HG03159 (cell line): Measurements from ENCODE around the gene USF2.
"Not testable (repeated sequence)": the region's sequence is repeated elsewhere in the genome, so short reads cannot be mapped to it uniquely, and the experiment has no call there.

Experiments used
- ATAC-seq: cut with Tn5 transposase; IDR thresholded peaks from one replicate; pipeline ENCODE4 v1.9.1; 2021; ENCODE audit warnings: mild to moderate bottlenecking, moderate library complexity; ENCODE audit not compliant: unreplicated experiment

The USF2 gene

GRCh38 chr19:35284153-35285094 is 15.7 kb downstream of the USF2 start:
- ATAC-seq = no peak

GRCh38 chr19:35285095-35285449 is 16.3 kb downstream of the USF2 start:
- no peak for ATAC-seq

- not testable (repeated sequence) for ATAC-seq
Observed at GRCh38 chr19:35285465-35285864, 16.7 kb downstream of the USF2 start.

GRCh38 chr19:35286101-35286500 is 17.3 kb downstream of the USF2 start:
- ATAC-seq = not testable (repeated sequence)

- ATAC-seq = no peak
Observed at GRCh38 chr19:35287713-35288112, 19.0 kb downstream of the USF2 start.

- no peak for ATAC-seq
Observed at GRCh38 chr19:35288331-35288730, 19.6 kb downstream of the USF2 start.

- ATAC-seq = no peak
Observed at GRCh38 chr19:35288906-35289305, 20.1 kb downstream of the USF2 start.

GRCh38 chr19:35290381-35291127 is 21.8 kb downstream of the USF2 start:
- no peak for ATAC-seq

- ATAC-seq = no peak
Observed at GRCh38 chr19:35291259-35291658, 22.5 kb downstream of the USF2 start.

GRCh38 chr19:35291916-35292315 is 23.2 kb downstream of the USF2 start, which contains the start of gene MAG:
MAG (plus strand) TSS chr19:35292161; CDS start chr19:35295409, 3,248 bp downstream.
- no peak for ATAC-seq

- no peak for ATAC-seq
Observed at GRCh38 chr19:35292421-35293362, 23.9 kb downstream of the USF2 start.

- ATAC-seq = no peak
Observed at GRCh38 chr19:35293363-35293739, 24.6 kb downstream of the USF2 start.

GRCh38 chr19:35293808-35294207 is 25.0 kb downstream of the USF2 start:
- no peak for ATAC-seq

- no peak for ATAC-seq
Observed at GRCh38 chr19:35294328-35294727, 25.6 kb downstream of the USF2 start.

- no peak for ATAC-seq
Observed at GRCh38 chr19:35294859-35295791, 26.4 kb downstream of the USF2 start.

GRCh38 chr19:35295792-35296462 is 27.2 kb downstream of the USF2 start:
- ATAC-seq = no peak

GRCh38 chr19:35296644-35297514 is 28.1 kb downstream of the USF2 start:
- no peak for ATAC-seq

- no peak for ATAC-seq
Observed at GRCh38 chr19:35297515-35297848, 28.7 kb downstream of the USF2 start.
